NT2/D1 (cell line): ENCODE results near the gene RDH16.

ENCODE experiments used
- DNase-seq: peaks from one replicate; pipeline ENCODE4 v3.0.0-alpha.2; 2011; ENCODE audit warnings: low read depth, low spot score
- H3K27me3 ChIP-seq: 2 replicates; pipeline ENCODE4 v1.6.0; 2011; ENCODE audit warnings: mild to moderate bottlenecking; ENCODE audit not compliant: insufficient read length, insufficient read depth
- H3K36me3 ChIP-seq: 2 replicates; pipeline ENCODE4 v1.6.1; 2011; ENCODE audit warnings: mild to moderate bottlenecking, low read length, mixed read lengths; ENCODE audit not compliant: insufficient read depth, insufficient read length
- H3K4me1 ChIP-seq: 2 replicates; pipeline ENCODE4 v1.5.1; 2011; ENCODE audit not compliant: insufficient read depth, insufficient read length
- H3K4me3 ChIP-seq: 2 replicates; pipeline ENCODE4 v1.5.1; 2011; ENCODE audit warnings: low read depth; ENCODE audit not compliant: insufficient read length
- H3K9ac ChIP-seq: 2 replicates; pipeline ENCODE4 v1.6.0; 2011; ENCODE audit warnings: low read depth; ENCODE audit not compliant: insufficient read length
- H3K9me3 ChIP-seq: 2 replicates; pipeline ENCODE4 v1.5.1; 2011; ENCODE audit warnings: mild to moderate bottlenecking, low read length; ENCODE audit not compliant: insufficient read depth
- SUZ12 ChIP-seq: IDR thresholded peaks from 2 replicates; pipeline ENCODE4 v1.6.1; 2011; ENCODE audit not compliant: insufficient read length, insufficient read depth; ENCODE audit errors: extremely low read depth
- YY1 ChIP-seq: IDR thresholded peaks from 2 replicates; pipeline ENCODE4 v1.6.1; 2011; ENCODE audit not compliant: insufficient read length, insufficient read depth
- ZNF274 ChIP-seq: IDR thresholded peaks from 2 replicates; pipeline ENCODE4 v1.6.1; 2011; ENCODE audit warnings: mild to moderate bottlenecking, low read depth, low read length

The RDH16 gene

GRCh38 chr12:56935157-56935556 is 22.3 kb downstream of the RDH16 start:
- H3K9me3 ChIP-seq = no peaks in the 10 kb centered on the region
- no peaks in the 10 kb centered on the region for H3K27me3 ChIP-seq
- H3K36me3 ChIP-seq = no peaks in the 10 kb centered on the region
- no peak overlapping the region for H3K4me3 ChIP-seq
- TF ChIP-seq SUZ12 (no peak), ZNF274 (no peak), YY1 (no peak)
- no peak overlapping the region for H3K9ac ChIP-seq
- DNase-seq = no peak
- peaks cover 7% of the 10 kb centered on the region for H3K4me1 ChIP-seq

- Histone ChIP-seq H3K9ac (no peak within 1 kb of the TSS), H3K4me3 (no peak within 1 kb of the TSS), H3K4me1 (peaks cover 7% of the 10 kb centered on the region), H3K9me3 (no peaks in the 10 kb centered on the region), H3K27me3 (no peaks in the 10 kb centered on the region), H3K36me3 (no peaks in the 10 kb centered on the region)
- TF ChIP-seq SUZ12 (no peak), ZNF274 (no peak), YY1 (no peak)
- DNase-seq = no peak
Measured at GRCh38 chr12:56933826-56934625, 23.4 kb downstream of the RDH16 start, which contains the start of gene SDR9C7. Gene SDR9C7 (minus strand): TSS chr12:56934408. CDS start chr12:56934261, 147 bp downstream.

GRCh38 chr12:56932867-56933266 is 24.5 kb downstream of the RDH16 start:
- DNase-seq = no peak
- H3K9ac ChIP-seq = no peak overlapping the region
- no peaks in the 10 kb centered on the region for H3K36me3 ChIP-seq
- no peaks in the 10 kb centered on the region for H3K9me3 ChIP-seq
- H3K4me3 ChIP-seq = no peak overlapping the region
- H3K27me3 ChIP-seq = no peaks in the 10 kb centered on the region
- no peak for TF ChIP-seq YY1
- no peak for TF ChIP-seq ZNF274
- no peak for TF ChIP-seq SUZ12
- H3K4me1 ChIP-seq = peaks cover 7% of the 10 kb centered on the region

GRCh38 chr12:56932146-56932545 is 25.3 kb downstream of the RDH16 start:
- H3K9me3 ChIP-seq = no peaks in the 10 kb centered on the region
- no peak for DNase-seq
- TF ChIP-seq YY1 (no peak), SUZ12 (no peak), ZNF274 (no peak)
- H3K4me1 ChIP-seq = peaks cover 7% of the 10 kb centered on the region
- H3K4me3 ChIP-seq = no peak overlapping the region
- no peaks in the 10 kb centered on the region for H3K27me3 ChIP-seq
- H3K36me3 ChIP-seq = no peaks in the 10 kb centered on the region
- no peak overlapping the region for H3K9ac ChIP-seq

DNA sequence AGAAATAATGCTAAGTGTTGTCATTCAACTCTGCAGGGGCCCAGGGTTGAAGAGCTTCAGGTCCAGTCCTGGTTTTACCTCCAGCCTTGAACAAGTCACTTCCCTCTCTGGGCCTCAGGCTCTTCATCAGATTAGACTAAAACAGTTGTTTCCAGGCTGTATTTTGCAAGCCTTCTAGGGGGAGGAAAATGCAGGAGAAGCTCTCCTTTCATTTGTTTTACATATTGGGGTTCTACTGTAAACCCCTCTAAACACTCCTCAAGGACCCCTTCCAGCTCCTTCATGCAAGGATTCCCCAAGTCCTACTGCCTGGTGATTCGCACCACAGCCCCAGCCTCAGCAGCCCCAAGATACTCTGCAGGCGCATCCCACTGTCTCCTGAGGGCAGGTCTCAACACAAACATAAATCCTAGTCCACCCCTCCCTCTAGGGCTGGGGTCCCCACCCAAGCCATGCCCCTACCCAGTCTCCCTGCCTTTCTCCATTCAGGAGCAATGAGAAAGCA is 25.9 kb downstream of the RDH16 start:
- peak; percentile 33 for DNase-seq
- Histone ChIP-seq H3K27me3 (no peaks in the 10 kb centered on the region), H3K4me3 (no peak overlapping the region), H3K9me3 (no peaks in the 10 kb centered on the region), H3K36me3 (no peaks in the 10 kb centered on the region), H3K4me1 (peaks cover 7% of the 10 kb centered on the region), H3K9ac (no peak overlapping the region)
- TF ChIP-seq ZNF274 = no peak
- no peak for TF ChIP-seq YY1
- no peak for TF ChIP-seq SUZ12

GRCh38 chr12:56930241-56930640 is 27.2 kb downstream of the RDH16 start:
- DNase-seq = no peak
- H3K4me3 ChIP-seq = no peak overlapping the region
- H3K4me1 ChIP-seq = peaks cover 7% of the 10 kb centered on the region
- no peaks in the 10 kb centered on the region for H3K36me3 ChIP-seq
- H3K9me3 ChIP-seq = no peaks in the 10 kb centered on the region
- no peaks in the 10 kb centered on the region for H3K27me3 ChIP-seq
- no peak overlapping the region for H3K9ac ChIP-seq
- TF ChIP-seq YY1 = no peak
- no peak for TF ChIP-seq ZNF274
- TF ChIP-seq SUZ12 = no peak

DNA sequence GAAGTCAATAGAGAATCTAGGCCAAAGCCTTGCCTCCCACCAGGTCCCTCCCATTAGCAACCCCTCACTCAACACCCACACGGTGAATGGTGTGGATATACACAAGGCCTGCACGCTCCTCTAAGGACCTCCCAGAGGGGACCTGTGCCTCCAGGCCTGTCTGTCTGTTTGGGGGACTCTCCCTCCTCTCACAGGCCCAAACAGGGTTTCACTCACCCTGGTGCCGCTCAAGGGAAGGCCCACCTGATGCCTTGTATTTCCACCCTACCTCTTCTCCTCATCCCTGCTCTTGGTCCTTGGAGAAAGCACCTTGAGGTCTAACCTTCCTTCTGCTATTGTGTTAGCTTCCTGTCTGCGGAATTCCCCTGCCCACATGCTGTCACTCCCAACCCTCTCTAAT is 27.6 kb downstream of the RDH16 start:
- H3K4me3 ChIP-seq = no peak overlapping the region
- H3K36me3 ChIP-seq = no peaks in the 10 kb centered on the region
- H3K9me3 ChIP-seq = no peaks in the 10 kb centered on the region
- H3K4me1 ChIP-seq = peaks cover 7% of the 10 kb centered on the region
- no peak for TF ChIP-seq ZNF274
- no peak for TF ChIP-seq SUZ12
- TF ChIP-seq YY1 = no peak
- no peak overlapping the region for H3K9ac ChIP-seq
- DNase-seq = no peak
- no peaks in the 10 kb centered on the region for H3K27me3 ChIP-seq
